ENCODE data around the gene GRM8.

DNA sequence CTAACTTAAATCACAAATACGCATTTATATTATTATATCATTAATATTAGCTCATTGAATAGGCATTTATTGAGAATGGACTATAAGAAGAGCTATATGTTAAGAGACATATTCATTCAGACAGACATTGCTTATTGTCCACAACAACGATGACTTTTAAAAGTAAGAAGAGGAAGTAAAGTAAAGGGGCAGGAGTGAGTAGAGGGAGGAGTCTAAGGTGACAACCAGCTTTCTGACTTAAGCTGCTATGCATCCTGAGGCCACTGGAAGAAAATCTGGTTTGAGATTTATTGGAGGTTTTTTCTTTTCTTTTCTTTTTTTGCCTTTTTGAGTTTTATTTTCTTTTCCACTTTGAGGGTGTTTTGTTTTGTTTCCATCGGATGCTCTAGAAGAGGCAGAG is 723.5 kb downstream of the GRM8 start:
- TF ChIP-seq CTCF (IDR thresholded peaks at IDR 0.05) (no peak), POLR2A (IDR thresholded peaks at IDR 0.05) (no peak)

All from breast epithelium (tissue), 3 donors.